Measurements from ENCODE around the gene SIL1.

GRCh38 chr5:139019211-139019610, 179.0 kb downstream of the SIL1 start:
- TF ChIP-seq CTCF (IDR thresholded peaks at IDR 0.05) = no peak
- TF ChIP-seq POLR2A (IDR thresholded peaks at IDR 0.05) = no peak

All from uterus (tissue), 2 donors.